HCT116 (cell line): ENCODE results near the gene CATSPERE. TPM values are rescaled to one million over a fixed set of nuclear protein-coding genes. Genes with fewer than 3 reads are reported as not detected.

Experiments
- ATAC-seq: fragments of 200-7000 bp; cut with Tn5 transposase; 2 replicates; pipeline ENCODE4 v1.9.1; 2020; ENCODE audit warnings: mild to moderate bottlenecking, moderate library complexity
- BruUV-seq: library from RNA; stranded (reverse); fragments of 400-500 nt; replicated peaks from 2 replicates; lab custom pipeline; 2021; lab: Mats Ljungman, UMichigan
- CTCF ChIA-PET: fragments of 300-600 bp; sonication (Branson Sonifier 250); formaldehyde crosslinking; loops from one replicate; lab custom pipeline; 2021; ENCODE audit warnings: antibody characterized with exemption; lab: Charles Lee
- POLR2A ChIA-PET: fragments of 300-600, 350-600 bp; sonication (Branson Sonifier 250); formaldehyde crosslinking; loops from one replicate; lab custom pipeline; 2021; ENCODE audit warnings: antibody characterized with exemption; lab: Charles Lee
- RAD21 ChIA-PET, 2 experiments: fragments of 300-600 bp; sonication (Branson Sonifier 250); formaldehyde crosslinking; loops; one replicate each; lab custom pipeline; 2023; ENCODE audit warnings: low total read pairs in 2 of 2; ENCODE audit not compliant: uncharacterized antibody in 2 of 2, unreplicated experiment in 2 of 2, low non-redundant PET in 1 of 2; lab: Charles Lee
- DNase-seq: peaks from one replicate; pipeline ENCODE4 v3.0.0-alpha.2; 2010; ENCODE audit warnings: low read depth, low spot score
- H2AFZ ChIP-seq: fragments of 200-600 bp; shearing (Covaris generic), sonication (generic); 2 replicates; pipeline ENCODE4 v1.6.1; 2017; ENCODE audit warnings: low read depth, mixed run types, mixed read lengths, antibody characterized with exemption, low read length; ENCODE audit not compliant: poor library complexity, severe bottlenecking
- H3K27ac ChIP-seq: 2 replicates; pipeline ENCODE4 v1.5.1; 2012; ENCODE audit warnings: low read depth, low read length
- H3K27me3 ChIP-seq: fragments of 200-600 bp; sonication (generic); 2 replicates; pipeline ENCODE4 v1.6.1; 2016; ENCODE audit warnings: mixed run types, low read length, mixed read lengths; ENCODE audit not compliant: insufficient read depth
- H3K36me3 ChIP-seq, 2 experiments: fragments of 200-500 bp in 1 of 2; fragments of 200-600 bp in 1 of 2; sonication (Bioruptor generic) in 1 of 2; sonication (generic) in 1 of 2; 2 replicates each; pipeline versions ENCODE4 v1.5.1 to v1.6.1; 2014 to 2016; ENCODE audit warnings: low read length in 2 of 2, inconsistent platforms in 1 of 2, mixed read lengths in 1 of 2, mixed run types in 1 of 2; ENCODE audit not compliant: insufficient read depth in 2 of 2, control insufficient read depth in 1 of 2
- H3K4me1 ChIP-seq, 2 experiments: fragments of 200-600 bp in 1 of 2; sonication (generic) in 1 of 2; 2 replicates each; pipeline versions ENCODE4 v1.5.1 to v1.6.1; 2012 to 2017; ENCODE audit warnings: low read length in 2 of 2, inconsistent platforms in 1 of 2, mild to moderate bottlenecking in 1 of 2, mixed read lengths in 1 of 2, mixed run types in 1 of 2, moderate library complexity in 1 of 2; ENCODE audit not compliant: insufficient read depth in 2 of 2, control insufficient read depth in 1 of 2
- H3K4me2 ChIP-seq: fragments of 200-600 bp; sonication (generic); 2 replicates; pipeline ENCODE4 v1.6.1; 2017; ENCODE audit warnings: mixed run types, low read length, mixed read lengths
- H3K4me3 ChIP-seq, 2 experiments: fragments of 200-600 bp in 1 of 2; sonication (generic) in 1 of 2; replicated peaks in 1 of 2; 2 replicates each; pipeline ENCODE4 v1.5.1; 2011 to 2016; ENCODE audit warnings: low read length in 2 of 2, control low read depth in 1 of 2, low read depth in 1 of 2, mild to moderate bottlenecking in 1 of 2, mixed read lengths in 1 of 2, mixed run types in 1 of 2
- H3K79me2 ChIP-seq: fragments of 200-600 bp; sonication (generic); 2 replicates; pipeline ENCODE4 v1.6.1; 2017; ENCODE audit warnings: mild to moderate bottlenecking, mixed run types, low read length, moderate library complexity, mixed read lengths; ENCODE audit not compliant: insufficient read depth
- H3K9ac ChIP-seq: fragments of 200-600 bp; sonication (generic); 2 replicates; pipeline ENCODE4 v1.6.1; 2016; ENCODE audit warnings: low read length, mixed read lengths
- H3K9me2 ChIP-seq: fragments of 200-600 bp; sonication (generic), shearing (Covaris generic); 2 replicates; pipeline ENCODE4 v1.6.1; 2017; ENCODE audit warnings: mixed run types, mild to moderate bottlenecking, moderate library complexity; ENCODE audit not compliant: insufficient read depth
- H3K9me3 ChIP-seq, 2 experiments: fragments of 200-500 bp in 1 of 2; fragments of 200-600 bp in 1 of 2; sonication (Bioruptor generic) in 1 of 2; sonication (generic) in 1 of 2; 2 replicates each; pipeline ENCODE4 v1.6.1; 2014 to 2017; ENCODE audit warnings: low read length in 2 of 2, mixed read lengths in 2 of 2, inconsistent platforms in 1 of 2, low read depth in 1 of 2, mild to moderate bottlenecking in 1 of 2, mixed run types in 1 of 2, moderate library complexity in 1 of 2; ENCODE audit not compliant: control insufficient read depth in 1 of 2, insufficient read depth in 1 of 2
- H4K20me1 ChIP-seq: fragments of 200-600 bp; sonication (generic), shearing (Covaris generic); 2 replicates; pipeline ENCODE4 v1.6.1; 2017; ENCODE audit warnings: mixed run types, mild to moderate bottlenecking, moderate library complexity; ENCODE audit not compliant: insufficient read depth
- CBX3 ChIP-seq: IDR thresholded peaks from 2 replicates; pipeline ENCODE4 v1.6.1; 2012; ENCODE audit warnings: low read depth
- CEBPB ChIP-seq: IDR thresholded peaks from 2 replicates; pipeline ENCODE4 v1.6.1; 2012; ENCODE audit warnings: low read depth
- EZH2phosphoT487 ChIP-seq: fragments of 200-600 bp; IDR thresholded peaks from 2 replicates; pipeline ENCODE4 v1.6.1; 2018; ENCODE audit warnings: antibody characterized with exemption, borderline replicate concordance
- FOSL1 ChIP-seq: IDR thresholded peaks from 2 replicates; pipeline ENCODE4 v1.6.1; 2012; ENCODE audit warnings: low read depth
- JUND ChIP-seq: IDR thresholded peaks from 2 replicates; pipeline ENCODE4 v1.6.1; 2012
- SRF ChIP-seq: IDR thresholded peaks from 2 replicates; pipeline ENCODE4 v1.6.1; 2012; ENCODE audit warnings: low read depth
- TCF7L2 ChIP-seq: IDR thresholded peaks from 2 replicates; pipeline ENCODE4 v1.7.0; 2011; ENCODE audit warnings: borderline replicate concordance, inconsistent platforms; ENCODE audit not compliant: insufficient read depth, insufficient read length; ENCODE audit errors: extremely low read depth
- YY1 ChIP-seq: IDR thresholded peaks from 2 replicates; pipeline ENCODE4 v1.6.1; 2011; ENCODE audit warnings: low read length, low read depth, moderate library complexity, mild to moderate bottlenecking; ENCODE audit not compliant: insufficient replicate concordance; ENCODE audit errors: extremely low read depth
- ZFX ChIP-seq: fragments of 450-650 bp; IDR thresholded peaks from 2 replicates; pipeline ENCODE4 v1.6.1; 2017
- intact Hi-C: fragments of 100-400 bp; cut with micrococcal nuclease; formaldehyde crosslinking; loops from 2 replicates; pipeline ENCODE4 v1.10.0; 2022
- total RNA-seq: library from RNA; stranded (reverse); gene quantifications from one replicate; pipeline ENCODE4 v1.2.1, GENCODE V29; 2021; ENCODE audit not compliant: unreplicated experiment

Gene CATSPERE
- total RNA-seq, 1 experiment from 2014 or later, result 0.34 TPM

- H3K9ac ChIP-seq, result no peak overlapping the region
- no peaks in the 10 kb centered on the region for H3K9me2 ChIP-seq
- no peak overlapping the region for H3K4me2 ChIP-seq
- H3K79me2 ChIP-seq, result peaks cover 96% of the 10 kb centered on the region
- peaks cover 4% of the 10 kb centered on the region; the same call in 1 of the 2 replicates for H4K20me1 ChIP-seq
- 0 out of 4 replicates have a peak, but pooled peaks cover 0 to 10% of the 10 kb centered on the region in 2 experiments for H3K36me3 ChIP-seq
- peaks cover 6 to 19% of the 10 kb centered on the region in 2 experiments; a peak in 2 of 4 replicates for H3K4me1 ChIP-seq
- intact Hi-C loops, result no loop called here
- BruUV-seq, result no TSS peak
- H3K9me3 ChIP-seq, result no peaks in the 10 kb centered on the region
- CTCF ChIA-PET, result no interaction called here
- no peak overlapping the region for H3K4me3 ChIP-seq
- no peak overlapping the region for H2AFZ ChIP-seq
- RAD21 ChIA-PET, result no interaction called here
- no peak overlapping the region for H3K27ac ChIP-seq
- H3K27me3 ChIP-seq, result no peaks in the 10 kb centered on the region
- POLR2A ChIA-PET, result no interaction called here
- no peak for ATAC-seq
- TF ChIP-seq CEBPB, result no peak
- TF ChIP-seq, all 23 proteins: peak for 0
- DNase-seq, result no peak
Measured at GRCh38 chr1:244442850-244443249, 18.2 kb upstream of the CATSPERE start.

- H3K27me3 ChIP-seq, result no peaks in the 10 kb centered on the region
- no peak for TF ChIP-seq FOSL1
- TF ChIP-seq CBX3, result no peak
- TF ChIP-seq CEBPB, result no peak
- no peak for TF ChIP-seq ZFX
- TF ChIP-seq JUND, result no peak
- TF ChIP-seq TCF7L2, result no peak
- TF ChIP-seq YY1, result no peak
- no peak for TF ChIP-seq EZH2phosphoT487
- no peak for TF ChIP-seq SRF
- TF ChIP-seq, all 23 proteins: peak for 0
- ChIA-PET CTCF (no interaction called here), POLR2A (no interaction called here), RAD21 (no interaction called here)
- no peaks in the 10 kb centered on the region for H3K9me3 ChIP-seq
- peaks cover 4% of the 10 kb centered on the region; the same call in 1 of the 2 replicates for H4K20me1 ChIP-seq
- BruUV-seq, result no TSS peak
- H3K9ac ChIP-seq, result no peak overlapping the region
- no peak overlapping the region for H3K27ac ChIP-seq
- H3K9me2 ChIP-seq, result no peaks in the 10 kb centered on the region
- H3K4me3 ChIP-seq, result no peak overlapping the region
- peaks cover 96% of the 10 kb centered on the region for H3K79me2 ChIP-seq
- DNase-seq, result no peak
- intact Hi-C loops, result no loop called here
- H3K4me2 ChIP-seq, result no peak overlapping the region
- peaks cover 3 to 11% of the 10 kb centered on the region in 2 experiments; a peak in 2 of 4 replicates for H3K36me3 ChIP-seq
- H3K4me1 ChIP-seq, result peaks cover under 1 to 4% of the 10 kb centered on the region in 2 experiments; a peak in 3 of 4 replicates
- no peak overlapping the region for H2AFZ ChIP-seq
- no peak for ATAC-seq
Measured at GRCh38 chr1:244444854-244445253, 16.2 kb upstream of the CATSPERE start.
